ENCODE results near the gene TBC1D5.
"Not testable (repeated sequence)": the region's sequence is repeated elsewhere in the genome, so short reads cannot be mapped to it uniquely, and the experiment has no call there.

TBC1D5 gene

GRCh38 chr3:17532446-17532845 is 210.0 kb downstream of the TBC1D5 start:
- not testable (repeated sequence) for DNase-seq

GRCh38 chr3:17529677-17530076 is 212.8 kb downstream of the TBC1D5 start:
- no peak for DNase-seq

GRCh38 chr3:17518189-17519059 is 224.0 kb downstream of the TBC1D5 start:
- no peak for DNase-seq

GRCh38 chr3:17515445-17516234 is 226.8 kb downstream of the TBC1D5 start:
- DNase-seq, result no peak

GRCh38 chr3:17514597-17514996 is 227.8 kb downstream of the TBC1D5 start:
- DNase-seq, result no peak

- no peak for DNase-seq
Observed at GRCh38 chr3:17510265-17510664, 232.2 kb downstream of the TBC1D5 start.

- DNase-seq, result no peak
Observed at GRCh38 chr3:17508180-17508752, 234.2 kb downstream of the TBC1D5 start.

- no peak for DNase-seq
Observed at GRCh38 chr3:17507480-17507879, 235.0 kb downstream of the TBC1D5 start.

GRCh38 chr3:17505856-17506255 is 236.6 kb downstream of the TBC1D5 start:
- DNase-seq, result no peak

GRCh38 chr3:17501745-17502144 is 240.7 kb downstream of the TBC1D5 start:
- DNase-seq, result no peak

GRCh38 chr3:17500618-17501017 is 241.8 kb downstream of the TBC1D5 start:
- no peak for DNase-seq

- DNase-seq, result no peak
Observed at GRCh38 chr3:17494117-17494809, 248.2 kb downstream of the TBC1D5 start.

- no peak for DNase-seq
Observed at GRCh38 chr3:17491601-17492000, 250.8 kb downstream of the TBC1D5 start.

GRCh38 chr3:17491190-17491589 is 251.2 kb downstream of the TBC1D5 start:
- DNase-seq, result not testable (repeated sequence)

- DNase-seq, result no peak
Observed at GRCh38 chr3:17489139-17489538, 253.3 kb downstream of the TBC1D5 start.

- DNase-seq, result no peak
Observed at GRCh38 chr3:17481116-17481515, 261.3 kb downstream of the TBC1D5 start.

- no peak for DNase-seq
Observed at GRCh38 chr3:17479681-17480405, 262.6 kb downstream of the TBC1D5 start.

GRCh38 chr3:17478673-17479072 is 263.8 kb downstream of the TBC1D5 start:
- no peak for DNase-seq

GRCh38 chr3:17473761-17474160 is 268.7 kb downstream of the TBC1D5 start:
- DNase-seq, result no peak

GRCh38 chr3:17469954-17470353 is 272.5 kb downstream of the TBC1D5 start:
- DNase-seq, result no peak

- no peak for DNase-seq
Observed at GRCh38 chr3:17469520-17469919, 272.9 kb downstream of the TBC1D5 start.

GRCh38 chr3:17466028-17466427 is 276.4 kb downstream of the TBC1D5 start:
- no peak for DNase-seq

All from NCI-H1417 treated with DMSO at 0.1 percent for 48 hours (cell line).